Stomach (tissue), 4 donors: ENCODE results near the gene AKAP13.

Experiments used
- EP300 ChIP-seq: sonication (generic); formaldehyde crosslinking; IDR thresholded peaks from one replicate; pipeline ENCODE4 v1.6.1; 2017; ENCODE audit warnings: antibody characterized with exemption
- POLR2A ChIP-seq, 4 donors: fragments of 450-650 bp; IDR thresholded peaks; one replicate each; pipeline ENCODE4 v1.6.1; 2016; ENCODE audit warnings: antibody characterized with exemption in 4 of 4, control low read depth in 2 of 4, mild to moderate bottlenecking in 1 of 4, moderate library complexity in 1 of 4
- POLR2AphosphoS5 ChIP-seq, 3 donors: sonication (generic); formaldehyde crosslinking; IDR thresholded peaks; one replicate each; pipeline ENCODE4 v1.6.1; 2016; ENCODE audit warnings: antibody characterized with exemption in 3 of 3
- TF ChIP-seq, protein P1 (sequence below), 7 experiments: fragments of 450-650 bp in 4 of 7; fragments of 200-600 bp in 3 of 7; sonication (generic) in 3 of 7; IDR thresholded peaks; one replicate each; pipeline ENCODE4 v1.5.1; 2016 to 2019; ENCODE audit warnings: antibody characterized with exemption in 7 of 7, control low read depth in 2 of 7, mild to moderate bottlenecking in 1 of 7

DNA sequence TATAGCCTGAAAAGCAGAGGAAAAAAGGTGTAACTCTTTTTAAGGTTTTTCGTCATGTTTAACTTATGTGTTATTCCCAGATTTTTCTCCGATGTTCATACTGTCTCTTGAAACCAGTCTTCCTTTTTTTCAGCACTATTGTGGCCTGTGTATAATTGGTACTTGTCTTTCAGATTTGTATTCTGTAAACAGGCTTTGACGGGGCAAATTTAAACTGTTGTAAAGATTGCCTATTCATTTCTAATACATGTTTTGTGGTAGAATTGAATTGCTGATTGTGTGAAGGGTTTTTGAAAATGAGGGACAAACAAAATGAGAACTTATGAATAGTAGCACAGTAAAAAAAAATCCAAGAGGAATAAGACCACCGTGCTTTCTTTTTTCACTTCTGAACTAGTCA is 33.6 kb downstream of the AKAP13 start:
- TF ChIP-seq POLR2A (IDR thresholded peaks at IDR 0.05) (no peak), POLR2AphosphoS5 (IDR thresholded peaks at IDR 0.05) (no peak), EP300 (no peak)
- TF ChIP-seq, protein P1, sequence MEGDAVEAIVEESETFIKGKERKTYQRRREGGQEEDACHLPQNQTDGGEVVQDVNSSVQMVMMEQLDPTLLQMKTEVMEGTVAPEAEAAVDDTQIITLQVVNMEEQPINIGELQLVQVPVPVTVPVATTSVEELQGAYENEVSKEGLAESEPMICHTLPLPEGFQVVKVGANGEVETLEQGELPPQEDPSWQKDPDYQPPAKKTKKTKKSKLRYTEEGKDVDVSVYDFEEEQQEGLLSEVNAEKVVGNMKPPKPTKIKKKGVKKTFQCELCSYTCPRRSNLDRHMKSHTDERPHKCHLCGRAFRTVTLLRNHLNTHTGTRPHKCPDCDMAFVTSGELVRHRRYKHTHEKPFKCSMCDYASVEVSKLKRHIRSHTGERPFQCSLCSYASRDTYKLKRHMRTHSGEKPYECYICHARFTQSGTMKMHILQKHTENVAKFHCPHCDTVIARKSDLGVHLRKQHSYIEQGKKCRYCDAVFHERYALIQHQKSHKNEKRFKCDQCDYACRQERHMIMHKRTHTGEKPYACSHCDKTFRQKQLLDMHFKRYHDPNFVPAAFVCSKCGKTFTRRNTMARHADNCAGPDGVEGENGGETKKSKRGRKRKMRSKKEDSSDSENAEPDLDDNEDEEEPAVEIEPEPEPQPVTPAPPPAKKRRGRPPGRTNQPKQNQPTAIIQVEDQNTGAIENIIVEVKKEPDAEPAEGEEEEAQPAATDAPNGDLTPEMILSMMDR (IDR thresholded peaks at IDR 0.05) = no peak
